HG03469 (cell line): ENCODE data around the gene DMD.
"Not testable (repeated sequence)": the region's sequence is repeated elsewhere in the genome, so short reads cannot be mapped to it uniquely, and the experiment has no call there.

Experiments used
- ATAC-seq: cut with Tn5 transposase; IDR thresholded peaks from one replicate; pipeline ENCODE4 v1.9.1; 2021; ENCODE audit warnings: mild to moderate bottlenecking, moderate library complexity, moderate number of reproducible peaks; ENCODE audit not compliant: unreplicated experiment

DMD gene

GRCh38 chrX:32673193-32673592 lies 538.2 kb downstream of the DMD start:
- no peak for ATAC-seq

- no peak for ATAC-seq
These were observed 548.8 kb downstream of the DMD start for GRCh38 chrX:32662516-32662915.

GRCh38 chrX:32644476-32645245 lies 566.7 kb downstream of the DMD start:
- no peak for ATAC-seq

- ATAC-seq = no peak
These were observed 569.1 kb downstream of the DMD start for GRCh38 chrX:32642283-32642682.

DNA sequence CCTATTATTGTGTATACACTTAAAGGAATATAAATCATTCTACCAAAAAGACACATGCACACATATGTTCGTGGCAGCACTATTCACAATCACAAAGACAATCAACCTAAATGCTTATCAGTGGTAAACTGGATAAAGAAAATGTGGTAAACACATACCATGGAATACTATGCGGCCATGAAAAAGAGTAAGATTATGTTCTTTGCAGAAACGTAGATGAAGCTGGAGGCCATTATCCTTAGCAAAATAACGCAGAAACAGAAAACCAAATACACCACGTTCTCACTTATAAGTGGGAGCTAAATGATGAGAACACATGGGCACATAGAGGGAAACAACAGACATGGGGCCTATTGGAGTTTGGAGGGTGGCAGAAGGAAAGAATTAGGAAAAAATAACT lies 593.2 kb downstream of the DMD start:
- ATAC-seq = no peak

DNA sequence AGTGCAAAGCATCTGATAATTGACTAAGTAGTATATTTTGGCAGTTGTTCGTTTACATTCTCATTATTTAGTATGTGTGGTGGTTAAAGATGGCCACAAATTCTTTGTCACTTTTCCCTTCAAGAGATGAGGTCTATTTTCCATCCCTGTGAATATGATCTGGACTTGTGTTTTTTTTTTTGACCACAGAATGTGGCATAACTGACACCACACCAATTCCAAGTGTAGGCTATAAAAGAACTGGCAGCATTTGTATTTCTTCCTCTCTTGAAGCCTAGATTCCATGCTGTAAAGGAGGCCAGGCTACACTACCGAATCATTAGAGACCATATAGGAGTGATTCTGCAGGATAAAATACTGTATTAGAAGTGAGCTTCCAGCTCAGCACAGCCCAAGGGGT lies 596.6 kb downstream of the DMD start:
- no peak for ATAC-seq

DNA sequence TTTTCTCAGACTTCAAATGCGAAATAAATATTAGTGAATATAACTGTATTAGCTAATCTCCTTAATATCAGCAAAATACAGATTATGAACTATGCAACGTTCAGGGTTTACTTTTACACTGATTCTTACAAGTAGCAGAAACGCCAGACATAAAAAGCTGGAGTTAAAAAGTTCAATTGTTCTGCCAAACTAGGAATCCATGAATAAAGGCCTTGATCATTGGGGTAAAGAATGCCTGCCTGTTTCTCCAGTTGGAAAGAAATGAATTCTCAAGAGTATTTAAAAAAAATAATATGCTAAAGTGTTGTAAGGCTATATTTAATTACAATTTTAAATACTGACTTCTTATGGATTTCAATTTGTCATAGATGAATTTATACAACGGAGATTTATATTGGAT lies 612.2 kb downstream of the DMD start:
- no peak for ATAC-seq

GRCh38 chrX:32598707-32599106 lies 612.6 kb downstream of the DMD start:
- no peak for ATAC-seq

- ATAC-seq = no peak
These were observed 613.6 kb downstream of the DMD start for GRCh38 chrX:32597777-32598176.

DNA sequence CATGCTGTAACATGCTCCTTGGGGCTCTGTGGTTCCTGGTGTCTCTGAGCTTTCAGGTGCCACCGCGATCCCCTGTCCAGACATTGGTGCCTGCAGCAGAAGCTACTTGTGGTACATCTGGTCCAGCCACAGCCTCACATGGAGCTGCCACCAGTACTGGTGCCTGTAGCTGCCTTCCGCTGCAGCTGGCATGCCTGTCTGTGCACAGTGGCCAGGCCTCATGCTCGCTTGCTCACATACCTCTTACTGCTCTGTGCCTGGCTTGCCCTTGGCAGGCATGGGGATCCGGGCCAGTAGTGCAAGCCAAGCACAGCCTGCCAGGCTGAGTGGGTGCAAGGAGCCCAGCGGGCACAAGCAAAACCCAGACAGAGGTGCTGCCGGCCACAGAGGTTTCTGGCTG lies 618.6 kb downstream of the DMD start:
- no peak for ATAC-seq

DNA sequence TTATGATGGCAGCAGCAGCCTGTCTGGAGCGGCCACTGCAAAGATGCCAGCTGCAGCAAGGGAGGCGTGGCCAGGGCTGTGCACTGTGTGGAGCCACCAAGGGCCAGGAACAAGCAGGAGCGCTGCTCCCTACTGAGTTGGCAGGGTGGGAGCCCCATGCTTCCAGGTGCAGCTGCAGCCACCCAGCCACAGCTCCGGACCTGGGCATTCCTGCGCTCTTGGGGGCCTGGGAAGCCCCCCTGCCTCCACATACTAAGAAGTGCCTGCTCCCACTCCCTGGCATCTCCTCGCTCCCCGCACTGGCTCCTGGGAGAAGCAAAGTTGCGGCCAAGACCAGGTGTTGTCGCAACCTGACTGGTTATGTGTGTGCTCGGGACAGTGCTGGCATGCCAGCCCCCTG lies 619.8 kb downstream of the DMD start:
- no peak for ATAC-seq

DNA sequence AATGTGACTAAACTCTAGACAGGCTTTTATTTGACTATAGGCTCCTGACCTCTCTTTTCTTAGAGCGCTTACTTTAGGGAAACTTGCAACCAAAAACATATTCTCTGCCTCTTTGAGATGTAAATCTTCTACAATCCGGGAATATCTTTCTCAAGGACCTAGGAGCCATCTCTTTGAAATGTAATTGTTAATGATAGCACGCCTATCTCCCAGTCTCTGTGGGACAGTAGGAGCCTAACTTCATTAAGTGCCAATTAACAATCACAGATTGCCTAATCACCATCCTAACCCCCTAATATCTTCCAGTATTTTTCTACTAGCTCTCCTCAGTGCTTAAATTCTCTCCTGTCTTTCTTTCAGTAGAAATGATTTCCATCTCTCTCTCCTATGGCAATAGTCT lies 628.6 kb downstream of the DMD start:
- no peak for ATAC-seq

DNA sequence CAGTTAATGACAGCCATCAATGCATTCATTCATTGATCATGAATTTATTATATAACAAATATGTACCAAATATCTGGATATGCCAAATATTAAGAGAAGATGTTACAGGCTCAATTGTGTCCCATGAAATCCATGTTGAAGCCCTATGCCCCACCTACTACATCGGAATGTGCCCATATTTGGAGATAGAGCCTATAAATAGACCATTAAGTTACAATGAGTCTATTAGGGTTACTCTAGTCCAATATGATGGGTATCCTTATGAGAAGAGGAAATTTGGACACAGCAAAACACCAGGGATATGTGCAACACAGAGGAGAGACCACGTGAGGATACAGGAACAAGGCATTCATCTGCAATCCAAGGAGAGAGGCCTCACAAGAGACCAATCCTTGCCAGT lies 634.5 kb downstream of the DMD start:
- ATAC-seq = no peak

- ATAC-seq = no peak
These were observed 638.7 kb downstream of the DMD start for GRCh38 chrX:32572644-32573043.

- no peak for ATAC-seq
These were observed 639.8 kb downstream of the DMD start for GRCh38 chrX:32571579-32571978.

GRCh38 chrX:32562261-32562660 lies 649.1 kb downstream of the DMD start:
- no peak for ATAC-seq

GRCh38 chrX:32545101-32545500 lies 666.2 kb downstream of the DMD start:
- ATAC-seq = no peak

GRCh38 chrX:32538554-32538953 lies 672.8 kb downstream of the DMD start:
- ATAC-seq = no peak

DNA sequence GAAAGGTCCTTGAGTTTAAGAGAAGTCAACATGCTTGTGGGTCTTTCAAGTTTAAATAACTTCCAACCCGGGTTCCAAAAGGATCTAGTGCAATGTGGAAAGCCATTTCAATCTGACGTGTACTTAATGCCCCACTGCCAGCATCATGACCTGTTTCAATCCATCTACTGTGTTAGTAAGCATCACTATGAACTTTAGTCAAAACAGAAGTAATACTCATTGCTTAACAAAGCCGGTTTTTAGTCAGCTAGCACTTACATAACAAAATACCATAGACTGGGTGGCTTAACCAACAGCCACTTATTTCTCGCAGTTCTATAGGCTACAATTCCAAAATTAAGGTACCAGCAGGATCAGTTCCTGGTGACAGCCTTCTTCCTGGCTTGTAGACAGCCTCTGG lies 677.5 kb downstream of the DMD start:
- ATAC-seq = peak; percentile 50

- ATAC-seq = no peak
These were observed 679.1 kb downstream of the DMD start for GRCh38 chrX:32532262-32532661.

GRCh38 chrX:32530802-32531403 lies 680.4 kb downstream of the DMD start:
- ATAC-seq = no peak

DNA sequence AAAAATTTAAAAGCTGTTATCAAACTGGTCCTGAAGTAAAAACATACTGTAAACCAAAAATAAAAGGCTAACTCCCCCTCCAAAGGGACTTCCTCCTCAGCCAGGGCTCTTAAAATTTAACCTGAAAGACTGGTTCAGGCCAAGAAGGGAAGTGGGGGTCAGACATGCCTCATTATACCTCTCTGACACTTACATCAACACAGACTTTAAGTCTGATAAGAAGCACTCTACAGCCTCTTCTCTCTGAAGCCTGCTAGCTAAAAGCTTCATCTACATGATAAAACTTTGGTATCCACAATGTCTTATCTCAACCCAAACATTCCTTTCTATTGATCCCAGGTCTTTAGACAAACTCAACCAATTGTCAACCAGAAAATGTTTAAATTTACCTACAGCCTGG lies 682.9 kb downstream of the DMD start:
- not testable (repeated sequence) for ATAC-seq

- no peak for ATAC-seq
These were observed 686.1 kb downstream of the DMD start for GRCh38 chrX:32525234-32525633.
